ENCODE data around the gene UBIAD1. TPM values are rescaled to one million over a fixed set of nuclear protein-coding genes. Genes with fewer than 3 reads are reported as not detected.

Gene UBIAD1
- total and polyA plus RNA-seq, 2 of the 13 experiments (the other 11 are each of a cell fraction or from before 2014, with no cell fraction given) = 16.9 to 20.4 TPM

- Histone ChIP-seq H3K27me3 (ENCODE audit: control insufficient read depth in 1 of 2, insufficient read depth in 2 of 2, low read length in 2 of 2) (no peaks in the 10 kb centered on the region), H3K9me3 (ENCODE audit: low read length) (no peaks in the 10 kb centered on the region), H3K36me3 (replicated peaks in 1 of 2; ENCODE audit: control insufficient read depth in 1 of 2, insufficient read depth in 2 of 2, low read length in 2 of 2) (peaks cover 27 to 75% of the 10 kb centered on the region in 2 experiments), H3K9ac (ENCODE audit: insufficient read depth, low read depth, low read length) (no peak overlapping the region), H3K4me2 (ENCODE audit: low read depth, low read length) (no peak overlapping the region), H3K4me3 (replicated peaks in 1 of 3; ENCODE audit: insufficient read depth in 1 of 3, low read depth in 2 of 3, low read length in 3 of 3) (no peak overlapping the region), H3K79me2 (ENCODE audit: insufficient read depth, low read length) (no peaks in the 10 kb centered on the region), H3K4me1 (ENCODE audit: insufficient read depth, low read length) (no peaks in the 10 kb centered on the region), H4K20me1 (ENCODE audit: insufficient read depth, low read length) (no peaks in the 10 kb centered on the region), H2AFZ (ENCODE audit: low read length) (no peak overlapping the region), H3K27ac (ENCODE audit: extremely low read length, insufficient read depth, low read length) (no peak overlapping the region)
- in situ Hi-C loops (cut with HindIII; ENCODE audit: extremely low pct_ligation_motif_present, low pct_unique_long_range_greater_than_20kb) = no loop called here
- no peak for ATAC-seq
- no peak for FAIRE-seq
- ChIA-PET POLR2A (no interaction called here), CTCF (ENCODE audit: low intra/inter-chr PET ratio, low total read pairs) (no interaction called here)
- WGBS (ENCODE audit: low lambda C conversion rate) = 97% methylated on average over 7 of the region's 7 CpGs
- TF ChIP-seq TFDP2 (CRISPR knock-in tag; IDR thresholded peaks at IDR 0.05) (no peak), ZKSCAN8 (CRISPR knock-in tag; IDR thresholded peaks at IDR 0.05; ENCODE audit: borderline replicate concordance) (no peak), SP5 (CRISPR knock-in tag; IDR thresholded peaks at IDR 0.05; ENCODE audit: borderline replicate concordance, low read depth) (no peak), ZFP36L1 (CRISPR knock-in tag; IDR thresholded peaks at IDR 0.05) (no peak)
- BruUV-seq (replicated peaks) = no TSS peak
- intact Hi-C loops (cut with micrococcal nuclease; ENCODE audit: unreplicated experiment) = no loop called here
- DNase-seq (ENCODE audit: low spot score) = no peak
Measured at GRCh38 chr1:11238311-11238710, 34.7 kb upstream of the UBIAD1 start.

- ChIA-PET CTCF (ENCODE audit: low intra/inter-chr PET ratio, low total read pairs) (no interaction called here), POLR2A (interaction anchor here (0.7 kb wide), 1 partner anchor 17 kb away, joined by 3 read pairs; the partner anchor contains the start of gene MTOR)
- Histone ChIP-seq H3K79me2 (ENCODE audit: insufficient read depth, low read length) (no peaks in the 10 kb centered on the region), H3K4me3 (replicated peaks in 1 of 3; ENCODE audit: insufficient read depth in 1 of 3, low read depth in 2 of 3, low read length in 3 of 3) (no peak overlapping the region), H3K9me3 (ENCODE audit: low read length) (no peaks in the 10 kb centered on the region), H3K27ac (ENCODE audit: extremely low read length, insufficient read depth, low read length) (no peak overlapping the region), H4K20me1 (ENCODE audit: insufficient read depth, low read length) (no peaks in the 10 kb centered on the region), H3K4me1 (ENCODE audit: insufficient read depth, low read length) (no peaks in the 10 kb centered on the region), H3K4me2 (ENCODE audit: low read depth, low read length) (no peak overlapping the region), H2AFZ (ENCODE audit: low read length) (no peak overlapping the region), H3K36me3 (replicated peaks in 1 of 2; ENCODE audit: control insufficient read depth in 1 of 2, insufficient read depth in 2 of 2, low read length in 2 of 2) (peaks cover 12 to 50% of the 10 kb centered on the region in 2 experiments), H3K27me3 (ENCODE audit: control insufficient read depth in 1 of 2, insufficient read depth in 2 of 2, low read length in 2 of 2) (no peaks in the 10 kb centered on the region), H3K9ac (ENCODE audit: insufficient read depth, low read depth, low read length) (no peak overlapping the region)
- DNase-seq (ENCODE audit: low spot score) (no peak), FAIRE-seq (no peak), ATAC-seq (no peak)
- in situ Hi-C loops (cut with HindIII; ENCODE audit: extremely low pct_ligation_motif_present, low pct_unique_long_range_greater_than_20kb) = loop anchor here (10.0 kb wide), 1 partner anchor 400 kb away; no protein-coding TSS in a partner anchor
- no TSS peak for BruUV-seq (replicated peaks)
- intact Hi-C loops (cut with micrococcal nuclease; ENCODE audit: unreplicated experiment) = no loop called here
- 88% methylated on average over 3 of the region's 3 CpGs for WGBS (ENCODE audit: low lambda C conversion rate)
- no peak for TF ChIP-seq DNMT1 (CRISPR knock-in tag; IDR thresholded peaks at IDR 0.05)
- TF ChIP-seq ZNF275 (CRISPR knock-in tag; IDR thresholded peaks at IDR 0.05; ENCODE audit: borderline replicate concordance) = no peak
- TF ChIP-seq LBX2 (CRISPR knock-in tag; IDR thresholded peaks at IDR 0.05; ENCODE audit: borderline replicate concordance) = no peak
- no peak for TF ChIP-seq HDAC1 (CRISPR knock-in tag; IDR thresholded peaks at IDR 0.05)
- TF ChIP-seq MLXIP (CRISPR knock-in tag; IDR thresholded peaks at IDR 0.05; ENCODE audit: borderline replicate concordance) = no peak
- no peak for TF ChIP-seq ZNF710 (CRISPR knock-in tag; IDR thresholded peaks at IDR 0.05; ENCODE audit: borderline replicate concordance)
Measured at GRCh38 chr1:11245248-11245647, 27.8 kb upstream of the UBIAD1 start.

All from HepG2 (cell line).